GM19238 (cell line): ENCODE data around the gene OR2F1.

ENCODE experiments used
- DNase-seq: peaks from one replicate; pipeline ENCODE4 v3.0.0; 2011; ENCODE audit warnings: low spot score; ENCODE audit not compliant: insufficient read length

The OR2F1 gene

GRCh38 chr7:143954135-143954534, 509 bp upstream of the OR2F1 start:
- no peak for DNase-seq

- no peak for DNase-seq
Observed at GRCh38 chr7:143958781-143959180, 4.1 kb downstream of the OR2F1 start.

GRCh38 chr7:143960813-143961610, 6.4 kb downstream of the OR2F1 start:
- DNase-seq = no peak

GRCh38 chr7:143965280-143965679, 10.6 kb downstream of the OR2F1 start:
- no peak for DNase-seq

- DNase-seq = no peak
Observed at GRCh38 chr7:143967398-143967797, 12.8 kb downstream of the OR2F1 start.

- DNase-seq = no peak
Observed at GRCh38 chr7:143973870-143974416, 19.3 kb downstream of the OR2F1 start.

GRCh38 chr7:143974459-143974858, 19.8 kb downstream of the OR2F1 start:
- DNase-seq = no peak

GRCh38 chr7:143975617-143976016, 21.0 kb downstream of the OR2F1 start:
- no peak for DNase-seq

- no peak for DNase-seq
Observed at GRCh38 chr7:143978585-143978984, 23.9 kb downstream of the OR2F1 start.

GRCh38 chr7:143979359-143979758, 24.7 kb downstream of the OR2F1 start:
- no peak for DNase-seq

GRCh38 chr7:143979998-143980397, 25.4 kb downstream of the OR2F1 start:
- DNase-seq = no peak

GRCh38 chr7:143980746-143981510, 26.3 kb downstream of the OR2F1 start:
- DNase-seq = no peak

- DNase-seq = no peak
Observed at GRCh38 chr7:143983960-143984359, 29.3 kb downstream of the OR2F1 start.

- DNase-seq = peak; percentile 2
Observed at GRCh38 chr7:143987513-143987912, 32.9 kb downstream of the OR2F1 start.

- DNase-seq = no peak
Observed at GRCh38 chr7:143988976-143989745, 34.5 kb downstream of the OR2F1 start.

GRCh38 chr7:143992670-143993069, 38.0 kb downstream of the OR2F1 start:
- DNase-seq = no peak

GRCh38 chr7:143993924-143994323, 39.3 kb downstream of the OR2F1 start:
- no peak for DNase-seq

GRCh38 chr7:144000020-144000419, 45.4 kb downstream of the OR2F1 start, which contains the start of gene OR6B1:
Gene OR6B1, plus strand, starts transcription at chr7:144000320. Its CDS starts 3,677 bp downstream, at chr7:144003997.
- no peak for DNase-seq

GRCh38 chr7:144001543-144001942, 46.9 kb downstream of the OR2F1 start:
- no peak for DNase-seq

- DNase-seq = no peak
Observed at GRCh38 chr7:144004703-144005102, 50.1 kb downstream of the OR2F1 start.

GRCh38 chr7:144006029-144006691, 51.5 kb downstream of the OR2F1 start:
- no peak for DNase-seq
